Activated CD8-positive, alpha-beta T cell treated with anti-CD3 and anti-CD28 coated beads for 36 hours (primary cell): ENCODE data around the gene ZFAND2B. TPM values are rescaled to one million over a fixed set of nuclear protein-coding genes. Genes with fewer than 3 reads are reported as not detected.
A peak's percentile ranks its signal among the peaks of the same experiment; 100 is the strongest.
"Not testable (repeated sequence)": the region's sequence is repeated elsewhere in the genome, so short reads cannot be mapped to it uniquely, and the experiment has no call there.

Source experiments
- ATAC-seq: fragments of 200-7000 bp; cut with Tn5 transposase; one replicate; pipeline ENCODE4 v1.10.0; 2021; ENCODE audit warnings: mild to moderate bottlenecking, moderate library complexity
- CTCF ChIA-PET: fragments of 350-600 bp; sonication (Branson Sonifier 250); formaldehyde crosslinking; loops from one replicate; lab custom pipeline; 2021; ENCODE audit warnings: antibody characterized with exemption; lab: Charles Lee
- POLR2A ChIA-PET: fragments of 350-600 bp; sonication (Branson Sonifier 250); formaldehyde crosslinking; loops from one replicate; lab custom pipeline; 2021; ENCODE audit warnings: antibody characterized with exemption; lab: Charles Lee
- DNase-seq: peaks from one replicate; pipeline ENCODE4 v3.0.0-alpha.2; 2020
- H3K27ac Mint-ChIP-seq: one replicate; pipeline ENCODE4 v1.8.0; 2021; ENCODE audit warnings: mild to moderate bottlenecking, mixed read lengths
- H3K27me3 Mint-ChIP-seq: one replicate; pipeline ENCODE4 v1.8.0; 2021; ENCODE audit warnings: mixed read lengths
- H3K36me3 Mint-ChIP-seq: one replicate; pipeline ENCODE4 v1.8.0; 2021; ENCODE audit warnings: low read depth, mixed read lengths
- H3K4me1 Mint-ChIP-seq: one replicate; pipeline ENCODE4 v1.8.0; 2021; ENCODE audit warnings: low read depth, mixed read lengths
- H3K4me3 Mint-ChIP-seq: one replicate; pipeline ENCODE4 v1.8.0; 2021; ENCODE audit warnings: mild to moderate bottlenecking, moderate library complexity, mixed read lengths
- H3K9me3 Mint-ChIP-seq: one replicate; pipeline ENCODE4 v1.8.0; 2021; ENCODE audit warnings: mixed read lengths
- CTCF ChIP-seq: fragments of 200-600 bp; IDR thresholded peaks from one replicate; pipeline ENCODE4 v1.8.0; 2022; ENCODE audit warnings: antibody characterized with exemption, mild to moderate bottlenecking
- intact Hi-C: fragments of 100-400 bp; cut with micrococcal nuclease; formaldehyde crosslinking; loops from one replicate; pipeline ENCODE4 v1.10.0; 2022
- total RNA-seq, 2 experiments: library from RNA; stranded (reverse); gene quantifications; one replicate each; pipeline ENCODE4 v1.2.3, GENCODE V29; 2021

ZFAND2B gene
- total RNA-seq, 2 experiments from 2014 or later = 31.3 to 33.3 TPM

GRCh38 chr2:219198974-219199373 lies 7.6 kb upstream of the ZFAND2B start:
- ChIA-PET CTCF (interaction anchor here (0.7 to 2.1 kb wide), 7 partner anchors 12 to 126 kb away, joined by 3 to 9 read pairs (median 3); no protein-coding TSS in a partner anchor), POLR2A (interaction anchor here (1.2 to 2.8 kb wide), 4 partner anchors 8 to 55 kb away, joined by 3 to 26 read pairs (median 12); partner anchors contain the start of gene TUBA4A)
- no peak for TF ChIP-seq CTCF
- H3K27me3 Mint-ChIP-seq = no peaks in the 10 kb centered on the region
- H3K27ac Mint-ChIP-seq = peak overlapping the region; percentile 8
- ATAC-seq (no peak), DNase-seq (no peak)
- peaks cover 6% of the 10 kb centered on the region for H3K9me3 Mint-ChIP-seq
- H3K4me1 Mint-ChIP-seq = peaks cover 17% of the 10 kb centered on the region
- H3K4me3 Mint-ChIP-seq = peak overlapping the region; percentile 62
- peaks cover 3% of the 10 kb centered on the region for H3K36me3 Mint-ChIP-seq
- intact Hi-C loops = no loop called here

- ChIA-PET CTCF (interaction anchor here (0.7 to 2.1 kb wide), 11 partner anchors 10 to 126 kb away, joined by 3 to 9 read pairs (median 4); no protein-coding TSS in a partner anchor), POLR2A (interaction anchor here (0.5 to 2.8 kb wide), 15 partner anchors 8 to 95 kb away, joined by 3 to 26 read pairs (median 4); partner anchors contain the start of genes CNPPD1, DNAJB2, GLB1L and STK16)
- intact Hi-C loops = no loop called here
- H3K4me1 Mint-ChIP-seq = peaks cover 17% of the 10 kb centered on the region
- peak overlapping the region; percentile 40 for H3K27ac Mint-ChIP-seq
- no peak for DNase-seq
- H3K9me3 Mint-ChIP-seq = peaks cover 10% of the 10 kb centered on the region
- ATAC-seq = peak; percentile 71
- H3K36me3 Mint-ChIP-seq = peaks cover 4% of the 10 kb centered on the region
- TF ChIP-seq CTCF = no peak
- H3K27me3 Mint-ChIP-seq = no peaks in the 10 kb centered on the region
- H3K4me3 Mint-ChIP-seq = peak overlapping the region; percentile 62
These were observed 6.9 kb upstream of the ZFAND2B start for GRCh38 chr2:219199470-219200211.

- ChIA-PET CTCF (interaction anchor here (0.8 to 2.1 kb wide), 10 partner anchors 11 to 98 kb away, joined by 3 to 9 read pairs (median 4); no protein-coding TSS in a partner anchor), POLR2A (interaction anchor here (0.6 to 2.8 kb wide), 25 partner anchors 9 to 206 kb away, joined by 3 to 26 read pairs (median 4); partner anchors contain the start of genes CNPPD1, DNAJB2, GLB1L and STK16)
- H3K36me3 Mint-ChIP-seq, H3K27me3 Mint-ChIP-seq, intact Hi-C loops, ATAC-seq: not testable (repeated sequence)
- peak overlapping the region; percentile 90 for H3K27ac Mint-ChIP-seq
- peak; percentile 70 for DNase-seq
- peaks cover 10% of the 10 kb centered on the region for H3K9me3 Mint-ChIP-seq
- peaks cover 17% of the 10 kb centered on the region for H3K4me1 Mint-ChIP-seq
- H3K4me3 Mint-ChIP-seq = peak overlapping the region; percentile 75
These were observed 5.9 kb upstream of the ZFAND2B start for GRCh38 chr2:219200502-219201326.

GRCh38 chr2:219201331-219201730 lies 5.3 kb upstream of the ZFAND2B start:
- ChIA-PET POLR2A (interaction anchor here (1.1 to 2.8 kb wide), 12 partner anchors 8 to 206 kb away, joined by 3 to 26 read pairs (median 5); partner anchors contain the start of gene TUBA4A), CTCF (interaction anchor here (0.8 to 2.1 kb wide), 4 partner anchors 10 to 42 kb away, joined by 3 to 9 read pairs (median 6); no protein-coding TSS in a partner anchor)
- intact Hi-C loops, H3K36me3 Mint-ChIP-seq, H3K27me3 Mint-ChIP-seq, ATAC-seq, H3K4me3 Mint-ChIP-seq, DNase-seq: not testable (repeated sequence)
- H3K9me3 Mint-ChIP-seq = peaks cover 10% of the 10 kb centered on the region
- H3K27ac Mint-ChIP-seq = peak overlapping the region; percentile 90
- peaks cover 21% of the 10 kb centered on the region for H3K4me1 Mint-ChIP-seq

- CTCF ChIA-PET = interaction anchor here (0.9 to 1.2 kb wide), 2 partner anchors 14 to 91 kb away, joined by 3 to 4 read pairs; no protein-coding TSS in a partner anchor
- Mint-ChIP-seq H3K36me3 (peaks cover 14% of the 10 kb centered on the region), H3K4me3 (no peak overlapping the region), H3K27ac (no peak overlapping the region), H3K4me1 (peaks cover 33% of the 10 kb centered on the region), H3K27me3 (no peaks in the 10 kb centered on the region), H3K9me3 (peaks cover 10% of the 10 kb centered on the region)
- TF ChIP-seq CTCF = no peak
- intact Hi-C loops = loop anchor here (5.0 kb wide), 1 partner anchor 32 kb away; the partner anchor contains the start of gene SLC23A3
- no peak for DNase-seq
- no peak for ATAC-seq
- POLR2A ChIA-PET = interaction anchor here (1.3 to 1.9 kb wide), 4 partner anchors 11 to 50 kb away, joined by 3 to 4 read pairs (median 3); partner anchors contain the start of gene ABCB6
These were observed 2.0 kb upstream of the ZFAND2B start for GRCh38 chr2:219204425-219205164.
